GM21515 (cell line): ENCODE results near the gene FBXL3.
A peak's percentile ranks its signal among the peaks of the same experiment; 100 is the strongest.
"Not testable (repeated sequence)": the region's sequence is repeated elsewhere in the genome, so short reads cannot be mapped to it uniquely, and the experiment has no call there.

Source experiments
- ATAC-seq: cut with Tn5 transposase; IDR thresholded peaks from one replicate; pipeline ENCODE4 v1.9.1; 2021; ENCODE audit not compliant: unreplicated experiment

Gene FBXL3

GRCh38 chr13:76991796-76992547, 35.0 kb downstream of the FBXL3 start, which contains the start of gene CLN5:
Gene CLN5, plus strand, starts transcription at chr13:76992081. Its CDS starts 18 bp downstream, at chr13:76992099.
- ATAC-seq, result peak; percentile 97

GRCh38 chr13:76991432-76991795, 35.5 kb downstream of the FBXL3 start:
- ATAC-seq, result peak; percentile 49

- ATAC-seq, result no peak
Measured at GRCh38 chr13:76983676-76984075, 43.3 kb downstream of the FBXL3 start.

GRCh38 chr13:76982061-76982460, 44.9 kb downstream of the FBXL3 start:
- no peak for ATAC-seq

- ATAC-seq, result peak; percentile 99
Measured at GRCh38 chr13:76980075-76980718, 46.8 kb downstream of the FBXL3 start.

GRCh38 chr13:76976929-76977328, 50.0 kb downstream of the FBXL3 start:
- ATAC-seq, result no peak

GRCh38 chr13:76976490-76976889, 50.5 kb downstream of the FBXL3 start:
- ATAC-seq, result no peak

GRCh38 chr13:76975863-76976262, 51.1 kb downstream of the FBXL3 start:
- ATAC-seq, result no peak

GRCh38 chr13:76974618-76974975, 52.4 kb downstream of the FBXL3 start:
- ATAC-seq, result no peak

- no peak for ATAC-seq
Measured at GRCh38 chr13:76973920-76974617, 52.9 kb downstream of the FBXL3 start.

GRCh38 chr13:76971851-76972829, 54.8 kb downstream of the FBXL3 start:
- no peak for ATAC-seq

- ATAC-seq, result no peak
Measured at GRCh38 chr13:76971215-76971614, 55.7 kb downstream of the FBXL3 start.

GRCh38 chr13:76969488-76970365, 57.2 kb downstream of the FBXL3 start:
- ATAC-seq, result no peak

- ATAC-seq, result no peak
Measured at GRCh38 chr13:76968041-76968440, 58.9 kb downstream of the FBXL3 start.

GRCh38 chr13:76967031-76967430, 59.9 kb downstream of the FBXL3 start:
- ATAC-seq, result no peak

- no peak for ATAC-seq
Measured at GRCh38 chr13:76965759-76966421, 61.1 kb downstream of the FBXL3 start.

- ATAC-seq, result not testable (repeated sequence)
Measured at GRCh38 chr13:76959734-76960133, 67.2 kb downstream of the FBXL3 start.

GRCh38 chr13:76958841-76959432, 68.0 kb downstream of the FBXL3 start:
- no peak for ATAC-seq

- no peak for ATAC-seq
Measured at GRCh38 chr13:76955661-76956060, 71.3 kb downstream of the FBXL3 start.
